ENCODE data around the gene IRS1.

GRCh38 chr2:226849349-226849748 lies 49.7 kb upstream of the IRS1 start:
- TF ChIP-seq CTCF (IDR thresholded peaks at IDR 0.05) = no peak
- TF ChIP-seq POLR2A (IDR thresholded peaks at IDR 0.05) = no peak
